Suppressor macrophage treated with lipopolysaccharide for 1 hour (primary cell): Measurements from ENCODE around the gene ARL8A.
A peak's percentile ranks its signal among the peaks of the same experiment; 100 is the strongest.
"Not testable (repeated sequence)": the region's sequence is repeated elsewhere in the genome, so short reads cannot be mapped to it uniquely, and the experiment has no call there.

Experiments
- DNase-seq, 3 donors: peaks; one replicate each; pipeline ENCODE4 v3.0.0-alpha.2; 2020 to 2022

Gene ARL8A

GRCh38 chr1:202173993-202174392 is 29.5 kb upstream of the ARL8A start:
- DNase-seq: no peak

- no peak for DNase-seq
These were observed 27.4 kb upstream of the ARL8A start for GRCh38 chr1:202172015-202172355.

- no peak for DNase-seq
These were observed 26.9 kb upstream of the ARL8A start for GRCh38 chr1:202171292-202172014.

- DNase-seq: no peak
These were observed 26.2 kb upstream of the ARL8A start for GRCh38 chr1:202170726-202171125.

- no peak for DNase-seq
These were observed 24.3 kb upstream of the ARL8A start for GRCh38 chr1:202168861-202169260.

- no peak for DNase-seq
These were observed 23.3 kb upstream of the ARL8A start for GRCh38 chr1:202167708-202168415.

GRCh38 chr1:202167054-202167453 is 22.5 kb upstream of the ARL8A start:
- DNase-seq: not testable (repeated sequence)

- no peak for DNase-seq
These were observed 21.7 kb upstream of the ARL8A start for GRCh38 chr1:202165942-202166843.

GRCh38 chr1:202165267-202165941 is 20.9 kb upstream of the ARL8A start:
- DNase-seq: no peak

- peak in 1 of 3 donors; percentile 41 for DNase-seq
These were observed 19.9 kb upstream of the ARL8A start for GRCh38 chr1:202164271-202165037.

GRCh38 chr1:202163281-202164270 is 19.0 kb upstream of the ARL8A start:
- DNase-seq: no peak

- peak; percentile 54 to 66 (median 56) for DNase-seq
These were observed 18.1 kb upstream of the ARL8A start for GRCh38 chr1:202162418-202163280.

- DNase-seq: peak in 2 of 3 donors; percentile 26 to 39
These were observed 17.5 kb upstream of the ARL8A start for GRCh38 chr1:202162047-202162417.

- peak; percentile 39 to 53 (median 44) for DNase-seq
These were observed 16.9 kb upstream of the ARL8A start for GRCh38 chr1:202161151-202162046.

GRCh38 chr1:202160377-202160940 is 15.9 kb upstream of the ARL8A start, which contains the start of gene PTPN7:
TSS of gene PTPN7 (minus strand) at chr1:202160602. CDS start at chr1:202159402, 1,200 bp downstream.
- peak; percentile 79 to 92 (median 87) for DNase-seq

- DNase-seq: peak; percentile 43 to 60 (median 52)
These were observed 15.2 kb upstream of the ARL8A start for GRCh38 chr1:202159534-202160371.
